Common myeloid progenitor, CD34-positive (primary cell): Measurements from ENCODE around the gene PITPNM3.
A peak's percentile ranks its signal among the peaks of the same experiment; 100 is the strongest.

Experiments
- CTCF ChIA-PET: fragments of 350-600 bp; sonication (Branson Sonifier 250); formaldehyde crosslinking; loops from one replicate; lab custom pipeline; 2021; ENCODE audit warnings: antibody characterized with exemption; lab: Charles Lee
- POLR2A ChIA-PET: fragments of 350-600 bp; sonication (Branson Sonifier 250); formaldehyde crosslinking; loops from one replicate; lab custom pipeline; 2021; ENCODE audit warnings: antibody characterized with exemption; lab: Charles Lee
- DNase-seq, 3 donors: peaks; one replicate each; pipeline versions ENCODE4 v3.0.0 to v3.0.0-alpha.2; 2013
- H3K27ac ChIP-seq, 2 experiments: 1 replicate in 1 of 2; 2 replicates in 1 of 2; pipeline ENCODE4 v1.7.0; 2013; ENCODE audit warnings: inconsistent platforms in 2 of 2, low read length in 2 of 2, mild to moderate bottlenecking in 2 of 2, low read depth in 1 of 2, moderate library complexity in 1 of 2; ENCODE audit not compliant: severe bottlenecking in 2 of 2, insufficient read depth in 1 of 2, poor library complexity in 1 of 2
- H3K27me3 ChIP-seq, 5 experiments: replicated peaks in 2 of 5; 1 replicate in 3 of 5; 2 replicates in 2 of 5; pipeline versions ENCODE4 v1.6.1 to v1.7.0; 2013; ENCODE audit warnings: low read length in 4 of 5, mild to moderate bottlenecking in 2 of 5, moderate library complexity in 2 of 5, inconsistent platforms in 1 of 5; ENCODE audit not compliant: insufficient read depth in 5 of 5, control insufficient read depth in 4 of 5
- H3K36me3 ChIP-seq, 4 experiments: 1 replicate in 2 of 4; 2 replicates in 2 of 4; pipeline versions ENCODE4 v1.6.1 to v1.7.0; 2013; ENCODE audit warnings: low read length in 3 of 4, control low read depth in 1 of 4, mild to moderate bottlenecking in 1 of 4; ENCODE audit not compliant: control insufficient read depth in 4 of 4, insufficient read depth in 4 of 4
- H3K4me1 ChIP-seq, 4 experiments: 1 replicate in 3 of 4; 2 replicates in 1 of 4; pipeline versions ENCODE4 v1.6.1 to v1.7.1; 2013; ENCODE audit warnings: low read length in 3 of 4, mild to moderate bottlenecking in 3 of 4, control low read depth in 1 of 4, inconsistent platforms in 1 of 4, moderate library complexity in 1 of 4; ENCODE audit not compliant: control insufficient read depth in 4 of 4, insufficient read depth in 4 of 4; ENCODE audit errors: control extremely low read depth in 1 of 4
- H3K4me3 ChIP-seq, 7 experiments: 1 replicate in 4 of 7; 2 replicates in 3 of 7; pipeline versions ENCODE4 v1.5.1 to v1.7.0; 2013; ENCODE audit warnings: mild to moderate bottlenecking in 7 of 7, low read length in 6 of 7, moderate library complexity in 6 of 7, inconsistent platforms in 2 of 7, low read depth in 2 of 7, control low read depth in 1 of 7; ENCODE audit not compliant: insufficient read depth in 4 of 7, control insufficient read depth in 1 of 7; ENCODE audit errors: extremely low read depth in 1 of 7
- H3K9me3 ChIP-seq, 5 experiments: 1 replicate in 4 of 5; 2 replicates in 1 of 5; pipeline versions ENCODE4 v1.6.1 to v1.7.1; 2013; ENCODE audit warnings: low read length in 4 of 5, mild to moderate bottlenecking in 2 of 5, inconsistent platforms in 1 of 5, low read depth in 1 of 5, moderate library complexity in 1 of 5; ENCODE audit not compliant: control insufficient read depth in 4 of 5, insufficient read depth in 2 of 5; ENCODE audit errors: control extremely low read depth in 1 of 5
- WGBS: methylation state at CpG from one replicate; pipeline ENCODE4 v1.1.5; 2013; ENCODE audit not compliant: insufficient coverage; 5-methylcytosine and 5-hydroxymethylcytosine counted together

Gene PITPNM3

GRCh38 chr17:6531575-6531974, 24.8 kb downstream of the PITPNM3 start:
- H3K4me1 ChIP-seq: no peaks in the 10 kb centered on the region
- H3K27ac ChIP-seq: no peak overlapping the region
- WGBS: 97% methylated on average over 6 of the region's 7 CpGs
- H3K27me3 ChIP-seq: no peaks in the 10 kb centered on the region
- DNase-seq: no peak
- ChIA-PET CTCF (no interaction called here), POLR2A (no interaction called here)
- H3K36me3 ChIP-seq: no peaks in the 10 kb centered on the region
- no peaks in the 10 kb centered on the region for H3K9me3 ChIP-seq
- H3K4me3 ChIP-seq: no peak overlapping the region

GRCh38 chr17:6530324-6530920, 25.9 kb downstream of the PITPNM3 start:
- 100% methylated on average over 4 of the region's 5 CpGs for WGBS
- CTCF ChIA-PET: no interaction called here
- Histone ChIP-seq H3K27me3 (no peaks in the 10 kb centered on the region), H3K36me3 (no peaks in the 10 kb centered on the region), H3K4me3 (no peak overlapping the region), H3K27ac (no peak overlapping the region), H3K9me3 (no peaks in the 10 kb centered on the region), H3K4me1 (no peaks in the 10 kb centered on the region)
- no peak for DNase-seq
- POLR2A ChIA-PET: no interaction called here

- Histone ChIP-seq H3K4me3 (no peak overlapping the region), H3K4me1 (no peaks in the 10 kb centered on the region), H3K36me3 (no peaks in the 10 kb centered on the region), H3K9me3 (no peaks in the 10 kb centered on the region), H3K27ac (no peak overlapping the region), H3K27me3 (no peaks in the 10 kb centered on the region)
- 84% methylated on average over 3 of the region's 3 CpGs for WGBS
- DNase-seq: no peak
- ChIA-PET POLR2A (interaction anchor here (0.7 kb wide), 1 partner anchor 1174 kb away, joined by 4 read pairs; no protein-coding TSS in a partner anchor), CTCF (no interaction called here)
These were observed 27.8 kb downstream of the PITPNM3 start for GRCh38 chr17:6528557-6528956.

GRCh38 chr17:6526362-6527152, 29.8 kb downstream of the PITPNM3 start:
- no peak overlapping the region for H3K27ac ChIP-seq

GRCh38 chr17:6525731-6526130, 30.6 kb downstream of the PITPNM3 start:
- WGBS: 86% methylated on average over 1 of the region's 2 CpGs
- Histone ChIP-seq H3K4me3 (no peak overlapping the region), H3K36me3 (no peaks in the 10 kb centered on the region), H3K4me1 (no peaks in the 10 kb centered on the region), H3K27ac (no peak overlapping the region), H3K9me3 (no peaks in the 10 kb centered on the region), H3K27me3 (no peaks in the 10 kb centered on the region)
- CTCF ChIA-PET: no interaction called here
- POLR2A ChIA-PET: no interaction called here
- DNase-seq: no peak

More at GRCh38 chr17:6526362-6527152, 29.8 kb downstream of the PITPNM3 start:
- 100% methylated on average over 1 of the region's 6 CpGs for WGBS
- Histone ChIP-seq H3K9me3 (no peaks in the 10 kb centered on the region), H3K4me3 (no peak overlapping the region), H3K36me3 (no peaks in the 10 kb centered on the region), H3K27me3 (no peaks in the 10 kb centered on the region), H3K4me1 (no peaks in the 10 kb centered on the region)
- POLR2A ChIA-PET: no interaction called here
- CTCF ChIA-PET: interaction anchor here (0.6 kb wide), 1 partner anchor 54 kb away, joined by 3 read pairs; no protein-coding TSS in a partner anchor
- peak in 2 of 3 donors; percentile 33 for DNase-seq

GRCh38 chr17:6525141-6525540, 31.2 kb downstream of the PITPNM3 start:
- no peaks in the 10 kb centered on the region for H3K9me3 ChIP-seq
- no peak overlapping the region for H3K4me3 ChIP-seq
- H3K27ac ChIP-seq: no peak overlapping the region
- H3K36me3 ChIP-seq: no peaks in the 10 kb centered on the region
- DNase-seq: no peak
- ChIA-PET POLR2A (no interaction called here), CTCF (no interaction called here)
- H3K27me3 ChIP-seq: no peaks in the 10 kb centered on the region
- WGBS: 100% methylated on average over 3 of the region's 4 CpGs
- no peaks in the 10 kb centered on the region for H3K4me1 ChIP-seq

- 89% methylated on average over 4 of the region's 4 CpGs for WGBS
- no peak overlapping the region for H3K27ac ChIP-seq
- no peaks in the 10 kb centered on the region for H3K36me3 ChIP-seq
- H3K9me3 ChIP-seq: no peaks in the 10 kb centered on the region
- ChIA-PET POLR2A (no interaction called here), CTCF (interaction anchor here (1.2 kb wide), 1 partner anchor 21 kb away, joined by 4 read pairs; no protein-coding TSS in a partner anchor)
- DNase-seq: no peak
- H3K4me3 ChIP-seq: no peak overlapping the region
- no peaks in the 10 kb centered on the region for H3K27me3 ChIP-seq
- no peaks in the 10 kb centered on the region for H3K4me1 ChIP-seq
These were observed 31.8 kb downstream of the PITPNM3 start for GRCh38 chr17:6524520-6524919.
